ENCODE data around the gene FBXW4.

The FBXW4 gene, protein sequence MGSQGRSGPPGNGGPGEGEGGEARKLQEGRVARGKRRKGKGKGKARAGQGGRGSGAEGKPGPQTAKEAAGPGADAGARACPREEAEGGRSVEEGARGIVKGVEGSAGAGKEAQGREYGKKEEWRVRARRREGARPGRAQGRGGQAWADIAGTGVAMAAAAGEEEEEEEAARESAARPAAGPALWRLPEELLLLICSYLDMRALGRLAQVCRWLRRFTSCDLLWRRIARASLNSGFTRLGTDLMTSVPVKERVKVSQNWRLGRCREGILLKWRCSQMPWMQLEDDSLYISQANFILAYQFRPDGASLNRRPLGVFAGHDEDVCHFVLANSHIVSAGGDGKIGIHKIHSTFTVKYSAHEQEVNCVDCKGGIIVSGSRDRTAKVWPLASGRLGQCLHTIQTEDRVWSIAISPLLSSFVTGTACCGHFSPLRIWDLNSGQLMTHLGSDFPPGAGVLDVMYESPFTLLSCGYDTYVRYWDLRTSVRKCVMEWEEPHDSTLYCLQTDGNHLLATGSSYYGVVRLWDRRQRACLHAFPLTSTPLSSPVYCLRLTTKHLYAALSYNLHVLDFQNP

DNA sequence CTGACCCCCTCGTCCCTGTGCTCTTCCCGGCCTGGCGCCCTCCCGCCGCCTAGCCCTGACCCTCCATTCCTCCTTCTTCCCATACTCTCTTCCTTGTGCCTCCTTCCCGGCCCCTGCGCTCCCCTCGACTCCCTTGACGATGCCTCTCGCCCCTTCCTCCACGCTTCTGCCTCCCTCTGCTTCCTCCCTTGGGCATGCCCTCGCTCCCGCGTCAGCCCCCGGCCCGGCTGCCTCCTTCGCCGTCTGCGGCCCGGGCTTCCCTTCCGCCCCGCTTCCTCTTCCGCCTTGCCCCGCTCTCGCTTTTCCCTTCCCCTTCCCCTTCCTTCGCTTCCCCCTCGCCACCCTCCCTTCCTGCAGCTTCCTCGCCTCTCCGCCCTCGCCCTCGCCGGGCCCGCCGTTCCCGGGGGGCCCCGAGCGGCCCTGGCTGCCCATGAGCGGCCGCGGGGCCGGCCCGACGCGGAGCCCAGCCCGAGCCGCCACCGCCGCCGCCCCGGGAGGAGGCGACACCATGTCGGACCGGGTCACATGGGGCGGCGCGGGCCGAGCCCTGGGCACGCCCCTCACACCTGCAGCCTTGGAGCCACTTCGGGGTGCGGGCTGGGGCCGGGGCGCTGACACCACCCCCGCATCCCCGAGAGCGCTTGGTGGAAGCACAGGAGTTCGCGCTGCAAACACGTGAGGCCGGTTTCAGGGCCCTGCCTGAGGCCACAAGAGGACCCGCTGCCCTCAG, at the start of gene FBXW4:
TSS of gene FBXW4 (minus strand) at position 497 of the 730 bp plus-strand sequence. CDS start at position 432, 65 bp downstream.
- Histone ChIP-seq H3K4me1 (ENCODE audit: control insufficient read depth in 1 of 2, insufficient read depth in 2 of 2, low read length in 2 of 2) (peaks cover 20 to 27% of the 10 kb centered on the region in 2 donors), H3K9me3 (ENCODE audit: control insufficient read depth in 1 of 2, low read length in 2 of 2) (no peaks in the 10 kb centered on the region), H3K9ac (ENCODE audit: low read depth in 1 of 2, low read length in 2 of 2) (peak within 1 kb of the TSS; percentile 90 to 99), H3K27me3 (ENCODE audit: control insufficient read depth in 1 of 2, insufficient read depth in 2 of 2, low read length in 2 of 2) (no peaks in the 10 kb centered on the region), H3K36me3 (ENCODE audit: control insufficient read depth in 1 of 2, insufficient read depth in 2 of 2, low read length in 2 of 2) (no peaks in the 10 kb centered on the region), H3K4me3 (ENCODE audit: low read depth in 1 of 2, low read length in 2 of 2) (peak within 1 kb of the TSS; percentile 75 to 93), H3K27ac (ENCODE audit: low read depth, low read length) (peak within 1 kb of the TSS; percentile 95)

GRCh38 chr10:101744267-101744666, 49.3 kb upstream of the FBXW4 start:
- Histone ChIP-seq H3K4me1 (ENCODE audit: control insufficient read depth in 1 of 2, insufficient read depth in 2 of 2, low read length in 2 of 2) (peaks cover 6 to 8% of the 10 kb centered on the region in 2 donors), H3K4me3 (ENCODE audit: low read depth in 1 of 2, low read length in 2 of 2) (no peak overlapping the region), H3K9me3 (ENCODE audit: control insufficient read depth in 1 of 2, low read length in 2 of 2) (no peaks in the 10 kb centered on the region), H3K27ac (ENCODE audit: low read depth, low read length) (no peak overlapping the region), H3K9ac (ENCODE audit: low read depth in 1 of 2, low read length in 2 of 2) (no peak overlapping the region), H3K36me3 (ENCODE audit: control insufficient read depth in 1 of 2, insufficient read depth in 2 of 2, low read length in 2 of 2) (no peaks in the 10 kb centered on the region), H3K27me3 (ENCODE audit: control insufficient read depth in 1 of 2, insufficient read depth in 2 of 2, low read length in 2 of 2) (peaks cover 3 to 6% of the 10 kb centered on the region in 2 donors)

- no peaks in the 10 kb centered on the region for H3K9me3 ChIP-seq (ENCODE audit: control insufficient read depth in 1 of 2, low read length in 2 of 2)
- H3K9ac ChIP-seq (ENCODE audit: low read depth in 1 of 2, low read length in 2 of 2): no peak overlapping the region
- H3K27me3 ChIP-seq (ENCODE audit: control insufficient read depth in 1 of 2, insufficient read depth in 2 of 2, low read length in 2 of 2): peaks cover 7 to 14% of the 10 kb centered on the region in 2 donors
- H3K36me3 ChIP-seq (ENCODE audit: control insufficient read depth in 1 of 2, insufficient read depth in 2 of 2, low read length in 2 of 2): no peaks in the 10 kb centered on the region
- no peak overlapping the region for H3K27ac ChIP-seq (ENCODE audit: low read depth, low read length)
- no peak overlapping the region for H3K4me3 ChIP-seq (ENCODE audit: low read depth in 1 of 2, low read length in 2 of 2)
- H3K4me1 ChIP-seq (ENCODE audit: control insufficient read depth in 1 of 2, insufficient read depth in 2 of 2, low read length in 2 of 2): peaks cover 6 to 8% of the 10 kb centered on the region in 2 donors
These were observed 47.0 kb upstream of the FBXW4 start for GRCh38 chr10:101741938-101742337.

GRCh38 chr10:101736666-101737065, 41.7 kb upstream of the FBXW4 start:
- Histone ChIP-seq H3K9ac (ENCODE audit: low read depth in 1 of 2, low read length in 2 of 2) (no peak overlapping the region), H3K4me3 (ENCODE audit: low read depth in 1 of 2, low read length in 2 of 2) (no peak overlapping the region), H3K27me3 (ENCODE audit: control insufficient read depth in 1 of 2, insufficient read depth in 2 of 2, low read length in 2 of 2) (peaks cover 6 to 14% of the 10 kb centered on the region in 2 donors)

DNA sequence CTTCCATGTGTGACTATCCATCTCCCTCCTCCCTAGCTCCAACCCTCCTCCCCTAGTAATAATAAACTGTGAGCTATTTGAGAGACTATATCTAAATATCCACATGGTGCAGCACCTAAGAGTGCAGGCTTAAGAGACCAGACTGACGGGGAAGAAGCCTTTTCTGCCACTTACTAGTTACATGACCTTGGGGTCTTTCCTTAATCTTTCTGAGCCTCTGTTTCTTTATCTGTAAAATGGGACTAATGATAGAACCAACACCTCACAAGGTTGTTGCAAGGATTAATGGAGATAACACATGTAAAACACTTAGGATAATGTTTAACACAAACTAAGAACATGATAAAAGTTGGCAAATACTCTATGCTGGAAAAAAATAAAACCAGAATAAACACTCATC, 37.1 kb upstream of the FBXW4 start:
- Histone ChIP-seq H3K4me3 (ENCODE audit: low read depth in 1 of 2, low read length in 2 of 2) (no peak overlapping the region), H3K27ac (ENCODE audit: low read depth, low read length) (no peak overlapping the region), H3K36me3 (ENCODE audit: control insufficient read depth in 1 of 2, insufficient read depth in 2 of 2, low read length in 2 of 2) (no peaks in the 10 kb centered on the region), H3K9me3 (ENCODE audit: control insufficient read depth in 1 of 2, low read length in 2 of 2) (no peaks in the 10 kb centered on the region), H3K4me1 (ENCODE audit: control insufficient read depth in 1 of 2, insufficient read depth in 2 of 2, low read length in 2 of 2) (no peaks in the 10 kb centered on the region), H3K27me3 (ENCODE audit: control insufficient read depth in 1 of 2, insufficient read depth in 2 of 2, low read length in 2 of 2) (no peaks in the 10 kb centered on the region), H3K9ac (ENCODE audit: low read depth in 1 of 2, low read length in 2 of 2) (no peak overlapping the region)

More at GRCh38 chr10:101736666-101737065, 41.7 kb upstream of the FBXW4 start:
- Histone ChIP-seq H3K9me3 (ENCODE audit: control insufficient read depth in 1 of 2, low read length in 2 of 2) (no peaks in the 10 kb centered on the region), H3K36me3 (ENCODE audit: control insufficient read depth in 1 of 2, insufficient read depth in 2 of 2, low read length in 2 of 2) (no peaks in the 10 kb centered on the region), H3K27ac (ENCODE audit: low read depth, low read length) (no peak overlapping the region), H3K4me1 (ENCODE audit: control insufficient read depth in 1 of 2, insufficient read depth in 2 of 2, low read length in 2 of 2) (no peaks in the 10 kb centered on the region)

DNA sequence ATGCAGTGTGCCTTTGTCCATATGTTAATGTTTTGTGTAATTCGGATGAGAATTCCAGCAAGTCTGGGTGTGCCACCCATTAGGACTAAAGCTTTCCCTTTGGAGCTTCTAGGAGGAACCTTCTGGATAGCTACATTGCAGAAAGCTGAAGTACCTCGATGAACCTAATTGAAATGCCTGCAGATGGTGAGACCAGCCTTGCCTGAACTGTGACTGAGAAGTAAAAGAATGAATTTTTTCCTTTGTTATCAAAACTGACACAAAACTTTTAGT, 31.1 kb upstream of the FBXW4 start:
- Histone ChIP-seq H3K36me3 (ENCODE audit: control insufficient read depth in 1 of 2, insufficient read depth in 2 of 2, low read length in 2 of 2) (no peaks in the 10 kb centered on the region), H3K4me3 (ENCODE audit: low read depth in 1 of 2, low read length in 2 of 2) (no peak overlapping the region), H3K27me3 (ENCODE audit: control insufficient read depth in 1 of 2, insufficient read depth in 2 of 2, low read length in 2 of 2) (no peaks in the 10 kb centered on the region), H3K9me3 (ENCODE audit: control insufficient read depth in 1 of 2, low read length in 2 of 2) (no peaks in the 10 kb centered on the region), H3K9ac (ENCODE audit: low read depth in 1 of 2, low read length in 2 of 2) (no peak overlapping the region), H3K27ac (ENCODE audit: low read depth, low read length) (no peak overlapping the region), H3K4me1 (ENCODE audit: control insufficient read depth in 1 of 2, insufficient read depth in 2 of 2, low read length in 2 of 2) (peaks cover 12 to 17% of the 10 kb centered on the region in 2 donors)

GRCh38 chr10:101725296-101726114, 30.5 kb upstream of the FBXW4 start:
- Histone ChIP-seq H3K9me3 (ENCODE audit: control insufficient read depth in 1 of 2, low read length in 2 of 2) (no peaks in the 10 kb centered on the region), H3K4me3 (ENCODE audit: low read depth in 1 of 2, low read length in 2 of 2) (no peak overlapping the region), H3K27me3 (ENCODE audit: control insufficient read depth in 1 of 2, insufficient read depth in 2 of 2, low read length in 2 of 2) (no peaks in the 10 kb centered on the region), H3K36me3 (ENCODE audit: control insufficient read depth in 1 of 2, insufficient read depth in 2 of 2, low read length in 2 of 2) (no peaks in the 10 kb centered on the region), H3K9ac (ENCODE audit: low read depth in 1 of 2, low read length in 2 of 2) (no peak overlapping the region), H3K27ac (ENCODE audit: low read depth, low read length) (no peak overlapping the region), H3K4me1 (ENCODE audit: control insufficient read depth in 1 of 2, insufficient read depth in 2 of 2, low read length in 2 of 2) (peaks cover 12 to 17% of the 10 kb centered on the region in 2 donors)

DNA sequence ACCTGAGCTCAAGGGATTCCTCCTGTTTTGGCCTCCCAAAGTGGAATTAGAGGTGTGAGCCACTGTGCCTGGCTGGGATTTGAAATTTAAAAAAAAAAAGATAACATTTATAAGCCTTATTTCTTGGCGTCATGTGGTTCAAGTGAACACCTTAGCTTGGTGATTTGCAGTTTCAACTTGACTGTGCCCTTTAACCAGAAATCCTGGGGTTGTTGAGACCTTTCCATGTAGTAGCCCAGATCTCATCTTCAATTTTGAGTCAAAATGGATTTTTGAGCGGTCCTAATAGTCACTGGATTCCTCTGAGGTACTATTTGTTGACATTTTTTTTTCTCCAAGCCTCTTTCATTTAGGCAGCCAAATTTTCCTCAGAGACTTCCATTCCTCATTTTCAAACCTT, 29.5 kb upstream of the FBXW4 start:
- no peaks in the 10 kb centered on the region for H3K36me3 ChIP-seq (ENCODE audit: control insufficient read depth in 1 of 2, insufficient read depth in 2 of 2, low read length in 2 of 2)
- H3K27me3 ChIP-seq (ENCODE audit: control insufficient read depth in 1 of 2, insufficient read depth in 2 of 2, low read length in 2 of 2): no peaks in the 10 kb centered on the region
- H3K4me1 ChIP-seq (ENCODE audit: control insufficient read depth in 1 of 2, insufficient read depth in 2 of 2, low read length in 2 of 2): peaks cover 12 to 17% of the 10 kb centered on the region in 2 donors
- no peak overlapping the region for H3K27ac ChIP-seq (ENCODE audit: low read depth, low read length)
- H3K4me3 ChIP-seq (ENCODE audit: low read depth in 1 of 2, low read length in 2 of 2): no peak overlapping the region
- no peak overlapping the region for H3K9ac ChIP-seq (ENCODE audit: low read depth in 1 of 2, low read length in 2 of 2)
- no peaks in the 10 kb centered on the region for H3K9me3 ChIP-seq (ENCODE audit: control insufficient read depth in 1 of 2, low read length in 2 of 2)

DNA sequence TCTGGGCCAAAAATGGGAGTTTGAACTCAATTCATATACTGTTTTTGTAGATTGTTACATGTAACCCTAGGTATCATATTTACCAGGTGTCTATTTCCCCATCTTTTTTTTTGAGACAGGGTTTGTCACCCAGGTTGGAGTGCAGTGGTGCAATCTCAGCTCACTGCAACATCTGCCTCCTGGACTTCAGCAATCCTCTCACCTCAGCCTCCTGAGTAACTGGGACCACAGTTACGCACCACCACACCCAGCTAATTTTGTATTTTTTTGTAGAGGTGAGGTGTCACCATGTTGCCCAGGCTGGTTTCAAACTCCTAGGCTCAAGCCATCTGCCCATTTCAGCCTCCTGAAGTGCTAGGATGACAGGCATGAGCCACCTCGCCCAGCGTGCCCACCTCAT, 28.2 kb upstream of the FBXW4 start:
- H3K9ac ChIP-seq (ENCODE audit: low read depth in 1 of 2, low read length in 2 of 2): no peak overlapping the region
- H3K4me1 ChIP-seq (ENCODE audit: control insufficient read depth in 1 of 2, insufficient read depth in 2 of 2, low read length in 2 of 2): peaks cover 12 to 17% of the 10 kb centered on the region in 2 donors
- H3K9me3 ChIP-seq (ENCODE audit: control insufficient read depth in 1 of 2, low read length in 2 of 2): no peaks in the 10 kb centered on the region
- H3K4me3 ChIP-seq (ENCODE audit: low read depth in 1 of 2, low read length in 2 of 2): no peak overlapping the region
- H3K36me3 ChIP-seq (ENCODE audit: control insufficient read depth in 1 of 2, insufficient read depth in 2 of 2, low read length in 2 of 2): no peaks in the 10 kb centered on the region
- no peaks in the 10 kb centered on the region for H3K27me3 ChIP-seq (ENCODE audit: control insufficient read depth in 1 of 2, insufficient read depth in 2 of 2, low read length in 2 of 2)
- H3K27ac ChIP-seq (ENCODE audit: low read depth, low read length): no peak overlapping the region

All from duodenal mucosa (tissue), 2 donors.